ENCODE data around the gene CLDN10.

CLDN10 gene

DNA sequence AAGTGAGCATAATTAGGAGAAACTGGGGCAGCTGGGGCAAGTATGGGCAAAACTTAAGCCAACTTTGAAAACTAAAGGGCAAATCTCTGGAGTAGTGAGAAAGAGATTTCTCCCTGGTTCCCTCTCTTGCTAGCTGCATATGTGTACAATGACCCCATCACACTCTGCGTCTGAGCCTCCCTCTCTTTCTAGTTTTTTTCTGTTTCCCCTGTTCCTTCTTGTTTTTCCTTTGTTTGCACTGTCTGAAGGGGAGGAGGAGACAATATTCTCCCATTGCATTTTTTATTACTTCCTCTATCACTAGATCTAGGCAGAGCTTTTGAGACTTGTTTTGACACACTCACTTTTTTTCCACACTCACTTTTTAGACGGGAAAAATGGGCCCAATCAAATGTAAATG lies 11.2 kb upstream of the CLDN10 start:
- H3K9me3 ChIP-seq = no peaks in the 10 kb centered on the region
- H3K4me1 ChIP-seq = peaks cover 9% of the 10 kb centered on the region
- H3K36me3 ChIP-seq = no peaks in the 10 kb centered on the region
- peak overlapping the region; percentile 47 for H3K4me2 ChIP-seq
- H4K20me1 ChIP-seq = no peaks in the 10 kb centered on the region
- H3K9ac ChIP-seq = no peak overlapping the region
- no peak for TF ChIP-seq Cebpa-rat (IDR thresholded peaks at IDR 0.05)
- H3K4me3 ChIP-seq = no peak overlapping the region
- no peaks in the 10 kb centered on the region for H3K27me3 ChIP-seq
- no peak overlapping the region for H3K27ac ChIP-seq

DNA sequence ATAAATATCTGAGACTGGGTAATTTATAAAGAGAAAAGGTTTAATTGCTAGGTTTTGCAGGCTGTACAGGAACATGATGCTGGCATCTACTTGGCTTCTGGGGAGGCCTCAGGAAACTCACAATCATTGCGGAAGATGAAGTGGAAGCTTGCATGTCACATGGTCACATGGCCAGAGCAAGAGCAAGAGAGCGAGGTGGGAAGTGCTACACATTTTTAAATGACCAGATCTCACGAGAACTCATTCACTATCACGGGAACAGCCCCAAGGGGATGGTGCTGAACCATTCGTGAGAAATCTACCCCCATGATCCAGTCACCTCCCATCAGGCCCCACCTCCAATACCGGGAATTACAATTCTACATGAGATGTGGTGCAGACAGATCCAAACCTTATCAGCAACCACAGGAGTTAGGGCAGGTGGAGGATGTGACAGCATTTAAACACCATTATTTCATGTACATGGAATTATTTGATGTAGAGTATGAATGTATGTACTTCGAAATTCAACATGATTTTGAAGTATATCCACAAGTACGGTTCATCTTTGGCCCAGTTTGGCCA lies 10.5 kb upstream of the CLDN10 start:
- H3K9ac ChIP-seq = no peak overlapping the region
- H4K20me1 ChIP-seq = no peaks in the 10 kb centered on the region
- TF ChIP-seq Cebpa-rat (IDR thresholded peaks at IDR 0.05) = no peak
- H3K4me2 ChIP-seq = no peak overlapping the region
- no peaks in the 10 kb centered on the region for H3K36me3 ChIP-seq
- no peaks in the 10 kb centered on the region for H3K27me3 ChIP-seq
- H3K9me3 ChIP-seq = no peaks in the 10 kb centered on the region
- no peak overlapping the region for H3K27ac ChIP-seq
- H3K4me3 ChIP-seq = no peak overlapping the region
- peaks cover 9% of the 10 kb centered on the region for H3K4me1 ChIP-seq

DNA sequence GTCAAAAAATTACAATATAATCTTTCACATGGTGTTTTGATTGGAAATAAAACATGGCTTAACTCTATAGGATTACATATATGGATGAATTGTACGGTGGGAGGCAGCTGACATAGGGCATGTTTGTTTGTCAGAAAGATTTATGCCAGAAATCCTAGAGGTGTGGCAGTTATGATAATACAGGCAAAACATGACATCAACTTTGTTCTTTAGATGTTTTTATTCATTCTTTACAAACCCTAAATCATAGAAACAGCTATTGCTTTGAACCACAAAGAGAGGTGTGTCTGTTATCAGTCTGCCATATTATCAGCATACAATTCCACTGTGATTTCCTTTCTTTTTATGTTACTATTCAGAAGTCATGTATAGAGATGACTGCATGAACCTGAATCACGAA lies 8.2 kb upstream of the CLDN10 start:
- no peak overlapping the region for H3K4me3 ChIP-seq
- H3K36me3 ChIP-seq = no peaks in the 10 kb centered on the region
- H3K4me2 ChIP-seq = no peak overlapping the region
- H3K27ac ChIP-seq = no peak overlapping the region
- no peaks in the 10 kb centered on the region for H4K20me1 ChIP-seq
- no peak for TF ChIP-seq Cebpa-rat (IDR thresholded peaks at IDR 0.05)
- H3K27me3 ChIP-seq = no peaks in the 10 kb centered on the region
- H3K4me1 ChIP-seq = peaks cover 9% of the 10 kb centered on the region
- no peaks in the 10 kb centered on the region for H3K9me3 ChIP-seq
- no peak overlapping the region for H3K9ac ChIP-seq

DNA sequence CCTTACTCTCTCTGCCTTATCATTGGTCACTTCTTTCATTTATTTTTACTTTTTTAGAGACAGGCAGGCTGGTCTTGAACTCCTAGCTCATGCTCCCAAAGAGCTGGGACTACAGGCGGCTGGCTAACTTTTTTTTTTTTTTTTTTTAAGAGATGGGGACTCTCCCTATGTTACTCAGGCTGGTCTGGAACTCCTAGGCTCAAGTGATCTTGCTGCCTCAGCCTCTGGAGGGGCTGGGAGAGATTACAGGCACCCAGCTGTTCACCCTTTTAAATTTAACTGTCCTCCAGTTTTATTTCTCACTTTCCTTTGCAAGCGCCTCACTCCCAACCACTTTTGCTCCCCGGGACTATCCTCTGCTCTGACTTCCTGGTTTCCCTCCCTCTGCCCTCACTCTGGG lies 5.6 kb upstream of the CLDN10 start:
- H3K4me2 ChIP-seq = no peak overlapping the region

DNA sequence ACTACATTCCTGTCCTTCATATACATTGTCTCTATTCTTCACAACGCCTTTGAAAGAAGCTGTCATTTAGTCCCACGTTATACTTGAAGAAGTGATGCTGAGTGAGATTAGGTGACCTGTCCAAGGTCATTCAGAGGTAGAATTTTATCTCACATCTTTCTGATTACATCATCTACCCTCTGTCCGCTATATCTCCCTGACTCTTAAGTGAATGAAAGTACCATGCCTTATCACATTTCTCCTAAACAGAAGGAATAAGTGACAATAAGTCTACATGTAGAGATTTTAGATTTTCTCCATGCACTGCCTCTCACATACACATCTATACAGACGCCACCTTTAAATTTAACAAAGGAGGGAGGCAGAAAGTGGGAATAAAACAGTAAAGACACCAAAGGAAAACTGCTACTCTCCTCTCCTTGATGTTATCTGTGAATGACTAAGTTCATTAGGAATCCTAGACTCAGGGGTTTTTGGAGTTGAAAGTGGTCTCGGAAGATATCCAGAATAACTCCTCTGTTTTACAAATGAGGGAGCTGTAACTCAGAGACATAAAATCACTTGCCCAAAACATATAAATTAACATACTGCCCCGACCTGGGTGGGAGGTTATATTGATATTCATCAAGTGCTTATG lies 4.9 kb upstream of the CLDN10 start:
- Histone ChIP-seq H3K27me3 (no peaks in the 10 kb centered on the region), H3K4me3 (no peak overlapping the region), H3K36me3 (no peaks in the 10 kb centered on the region), H3K9ac (no peak overlapping the region), H3K4me1 (no peaks in the 10 kb centered on the region), H3K4me2 (no peak overlapping the region), H4K20me1 (no peaks in the 10 kb centered on the region), H3K27ac (no peak overlapping the region), H3K9me3 (peaks cover 4% of the 10 kb centered on the region; the same call in 1 of the 2 replicates)
- TF ChIP-seq Cebpa-rat (IDR thresholded peaks at IDR 0.05) = no peak

More for the DNA sequence above, 5.6 kb upstream of the CLDN10 start:
- Histone ChIP-seq H4K20me1 (no peaks in the 10 kb centered on the region), H3K9me3 (no peaks in the 10 kb centered on the region), H3K9ac (no peak overlapping the region), H3K36me3 (no peaks in the 10 kb centered on the region), H3K27me3 (no peaks in the 10 kb centered on the region), H3K4me1 (no peaks in the 10 kb centered on the region), H3K4me3 (no peak overlapping the region), H3K27ac (no peak overlapping the region)
- TF ChIP-seq Cebpa-rat (IDR thresholded peaks at IDR 0.05) = no peak

DNA sequence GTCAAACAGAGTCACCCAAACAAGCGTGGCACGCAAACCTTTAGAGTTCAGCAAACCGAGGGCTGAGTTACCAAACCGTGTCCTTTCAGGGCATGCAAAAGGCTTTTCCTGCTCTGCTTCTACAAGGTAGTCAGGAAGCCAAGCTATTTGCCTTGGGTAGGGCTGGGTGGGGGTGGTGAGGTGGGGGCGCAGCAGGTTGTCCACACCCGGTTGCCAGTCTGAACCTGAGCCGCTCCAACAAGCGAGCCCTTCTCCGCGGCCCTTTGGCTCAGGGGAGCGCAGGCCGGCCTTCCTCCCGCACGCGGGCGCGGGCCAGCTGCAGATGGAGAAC lies 347 bp upstream of the CLDN10 start:
- no peaks in the 10 kb centered on the region for H3K4me1 ChIP-seq
- H3K9me3 ChIP-seq = peaks cover 20% of the 10 kb centered on the region
- no peak overlapping the region for H3K9ac ChIP-seq
- no peak overlapping the region for H3K4me2 ChIP-seq
- H3K27ac ChIP-seq = no peak overlapping the region
- H3K36me3 ChIP-seq = no peaks in the 10 kb centered on the region
- H4K20me1 ChIP-seq = no peaks in the 10 kb centered on the region
- no peak for TF ChIP-seq Cebpa-rat (IDR thresholded peaks at IDR 0.05)
- no peaks in the 10 kb centered on the region for H3K27me3 ChIP-seq
- no peak overlapping the region for H3K4me3 ChIP-seq

DNA sequence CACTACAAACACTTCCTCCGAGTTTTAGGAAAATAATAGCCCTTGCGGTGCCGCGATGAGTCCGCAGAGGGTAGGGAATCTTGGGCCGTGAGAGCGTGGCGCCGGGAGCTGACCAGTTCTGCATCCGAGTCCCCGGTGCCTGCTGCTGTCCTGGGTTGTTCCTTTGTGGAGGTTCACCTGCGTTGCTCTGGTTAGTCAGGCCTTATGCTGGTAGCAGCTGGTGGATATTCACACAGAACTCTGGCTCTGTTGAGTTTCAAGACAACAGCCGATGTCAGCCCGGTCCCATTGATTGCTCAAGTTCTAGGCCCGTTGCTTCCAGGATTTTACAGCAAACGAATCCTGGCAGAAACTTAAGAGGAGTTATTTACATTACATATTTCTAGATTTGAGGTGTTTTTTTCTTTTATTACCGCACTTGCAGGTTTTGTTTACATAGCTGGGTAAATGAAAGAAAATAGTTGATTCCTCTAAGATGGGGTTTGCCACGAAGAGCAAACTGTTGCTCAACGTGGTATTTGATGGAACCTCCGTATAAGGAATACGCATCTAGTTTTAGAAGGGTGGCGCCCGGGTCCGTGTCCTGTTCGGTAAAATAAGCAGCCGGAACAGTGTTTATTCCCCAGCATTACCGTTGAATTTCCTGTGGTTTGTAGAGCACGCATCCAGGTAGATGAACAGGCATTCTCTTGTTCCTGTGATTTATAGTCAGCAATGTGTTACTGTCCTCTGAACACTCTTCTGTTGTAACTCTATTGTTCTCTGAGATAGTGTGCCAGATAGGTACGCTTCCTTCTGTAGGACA lies 1.3 kb downstream of the CLDN10 start:
- no peak overlapping the region for H3K9ac ChIP-seq
- H3K4me2 ChIP-seq = no peak overlapping the region
- H3K4me1 ChIP-seq = no peaks in the 10 kb centered on the region
- peaks cover 20% of the 10 kb centered on the region for H3K9me3 ChIP-seq
- no peaks in the 10 kb centered on the region for H3K27me3 ChIP-seq
- no peak for TF ChIP-seq Cebpa-rat (IDR thresholded peaks at IDR 0.05)
- no peak overlapping the region for H3K27ac ChIP-seq
- no peak overlapping the region for H3K4me3 ChIP-seq
- no peaks in the 10 kb centered on the region for H3K36me3 ChIP-seq
- no peaks in the 10 kb centered on the region for H4K20me1 ChIP-seq

DNA sequence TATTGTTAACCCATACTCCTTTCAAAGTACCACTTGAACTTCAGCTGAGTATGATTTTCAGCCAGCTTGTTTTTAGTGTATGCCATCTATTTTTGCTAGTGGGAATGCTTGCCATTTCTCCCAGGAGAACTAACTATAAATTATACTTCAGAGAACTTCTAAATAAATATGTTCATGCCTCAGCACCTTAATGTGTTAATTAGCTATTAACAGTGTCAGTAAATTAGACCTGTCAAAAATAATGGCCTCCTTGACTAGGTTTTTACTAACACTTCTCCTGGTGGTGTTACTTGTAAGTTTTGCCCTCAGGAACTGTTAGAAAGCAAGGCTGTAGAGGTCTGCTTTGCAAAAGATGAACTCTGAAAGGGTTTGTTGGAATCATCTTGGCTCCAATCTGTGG lies 4.5 kb downstream of the CLDN10 start:
- Histone ChIP-seq H3K27me3 (no peaks in the 10 kb centered on the region), H3K9ac (no peak overlapping the region), H3K36me3 (no peaks in the 10 kb centered on the region), H3K27ac (no peak overlapping the region), H3K9me3 (peaks cover 20% of the 10 kb centered on the region), H4K20me1 (no peaks in the 10 kb centered on the region), H3K4me2 (no peak overlapping the region), H3K4me3 (no peak overlapping the region), H3K4me1 (no peaks in the 10 kb centered on the region)
- no peak for TF ChIP-seq Cebpa-rat (IDR thresholded peaks at IDR 0.05)

DNA sequence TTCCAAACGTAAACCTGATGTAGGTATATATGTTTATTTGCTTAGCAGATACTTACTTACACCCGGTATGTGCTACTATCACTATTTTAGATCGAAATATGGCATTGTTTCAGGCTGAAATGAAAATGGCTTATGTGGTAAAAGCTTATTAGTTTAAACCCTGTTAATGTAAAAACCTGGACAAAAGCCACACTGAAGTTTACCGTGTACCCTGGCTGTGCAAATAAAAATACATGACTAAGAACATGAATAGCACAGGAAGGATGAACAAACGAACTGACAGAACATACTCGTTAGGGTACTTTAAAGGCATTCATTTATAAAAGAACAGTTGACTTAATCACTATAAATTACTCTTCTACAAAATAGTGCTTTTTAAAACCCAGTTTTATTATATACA lies 6.6 kb downstream of the CLDN10 start:
- Histone ChIP-seq H3K9ac (no peak overlapping the region), H3K4me2 (no peak overlapping the region), H3K9me3 (0 out of 2 replicates have a peak, but pooled peaks cover 4% of the 10 kb centered on the region), H4K20me1 (no peaks in the 10 kb centered on the region), H3K27me3 (no peaks in the 10 kb centered on the region), H3K4me1 (no peaks in the 10 kb centered on the region), H3K4me3 (no peak overlapping the region), H3K36me3 (no peaks in the 10 kb centered on the region), H3K27ac (no peak overlapping the region)
- no peak for TF ChIP-seq Cebpa-rat (IDR thresholded peaks at IDR 0.05)

DNA sequence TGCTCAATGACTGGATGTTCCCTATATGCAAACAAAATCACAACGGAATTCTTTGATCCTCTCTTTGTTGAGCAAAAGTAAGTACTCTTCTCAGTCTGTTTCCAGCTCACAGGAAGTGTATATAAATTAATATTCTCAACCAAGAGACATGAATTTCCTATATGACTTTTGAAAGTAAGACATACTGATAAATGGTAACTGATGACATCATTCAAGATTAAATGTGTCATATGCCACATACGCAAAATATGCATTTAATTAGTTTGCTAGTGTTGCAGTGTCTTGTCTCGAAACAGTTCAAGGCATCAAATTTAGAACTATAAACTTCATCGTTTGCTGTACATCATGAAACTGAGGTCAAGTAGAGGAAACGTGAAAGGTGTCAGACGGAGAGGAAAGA lies 7.9 kb downstream of the CLDN10 start:
- Histone ChIP-seq H3K36me3 (no peaks in the 10 kb centered on the region), H3K27me3 (no peaks in the 10 kb centered on the region), H3K9ac (no peak overlapping the region), H3K4me2 (no peak overlapping the region), H3K9me3 (no peaks in the 10 kb centered on the region), H4K20me1 (no peaks in the 10 kb centered on the region), H3K4me3 (no peak overlapping the region), H3K4me1 (no peaks in the 10 kb centered on the region), H3K27ac (no peak overlapping the region)
- no peak for TF ChIP-seq Cebpa-rat (IDR thresholded peaks at IDR 0.05)

Measured in BLaER1 (cell line).